HepG2 (cell line): ENCODE measurements around the gene EGR2. TPM values are rescaled to one million over a fixed set of nuclear protein-coding genes. Genes with fewer than 3 reads are reported as not detected.

Source experiments
- ATAC-seq: fragments of 200-7000 bp; cut with Tn5 transposase; 3 replicates; pipeline ENCODE4 v1.9.1; 2020; ENCODE audit warnings: mild to moderate bottlenecking, moderate library complexity
- BruUV-seq: library from RNA; stranded (reverse); fragments of 400-500 nt; replicated peaks from 2 replicates; lab custom pipeline; 2021; lab: Mats Ljungman, UMichigan
- CTCF ChIA-PET: fragments of 300-600 bp; formaldehyde crosslinking; extraction: SDS; loops from one replicate; lab custom pipeline; 2021; ENCODE audit warnings: low total read pairs, inconsistent platforms, low intra/inter-chr PET ratio; lab: Yijun Ruan, JAX
- POLR2A ChIA-PET: fragments of 350-600 bp; sonication (Branson Sonifier 250); formaldehyde crosslinking; loops from one replicate; lab custom pipeline; 2020; ENCODE audit warnings: antibody characterized with exemption, inconsistent platforms; lab: Yijun Ruan, JAX
- DNase-seq: peaks from one replicate; pipeline ENCODE4 v3.0.0-alpha.2; 2015; ENCODE audit warnings: low spot score
- FAIRE-seq: peaks from 3 replicates; lab custom pipeline; 2011; peaks lifted over from hg19 to GRCh38; lab: Jason Lieb, UNC
- H2AFZ ChIP-seq: one replicate; pipeline ENCODE4 v1.6.1; 2011; ENCODE audit warnings: low read length, inconsistent platforms
- H3K27ac ChIP-seq: fragments of 300-600 bp; 3 replicates; pipeline ENCODE4 v1.8.0; 2011; ENCODE audit warnings: mixed run types, mild to moderate bottlenecking, mixed read lengths, low read length, inconsistent platforms; ENCODE audit not compliant: insufficient read depth; ENCODE audit errors: extremely low read length
- H3K27me3 ChIP-seq, 2 experiments: fragments of 200-600 bp in 1 of 2; 2 replicates in 1 of 2; 3 replicates in 1 of 2; pipeline versions ENCODE4 v1.6.0 to v1.8.0; 2011; ENCODE audit warnings: low read length in 2 of 2, mild to moderate bottlenecking in 2 of 2, moderate library complexity in 2 of 2, inconsistent platforms in 1 of 2; ENCODE audit not compliant: insufficient read depth in 2 of 2, control insufficient read depth in 1 of 2
- H3K36me3 ChIP-seq, 2 experiments: fragments of 200-600 bp in 1 of 2; replicated peaks in 1 of 2; 2 replicates in 1 of 2; 3 replicates in 1 of 2; pipeline versions ENCODE4 v1.5.1 to v1.8.0; 2011; ENCODE audit warnings: low read length in 2 of 2, inconsistent platforms in 1 of 2; ENCODE audit not compliant: insufficient read depth in 2 of 2, control insufficient read depth in 1 of 2
- H3K4me1 ChIP-seq: 2 replicates; pipeline ENCODE4 v1.5.1; 2012; ENCODE audit warnings: low read length, inconsistent platforms; ENCODE audit not compliant: insufficient read depth
- H3K4me2 ChIP-seq: 2 replicates; pipeline ENCODE4 v1.6.0; 2011; ENCODE audit warnings: low read depth, low read length, inconsistent platforms
- H3K4me3 ChIP-seq, 3 experiments: fragments of 200-600 bp in 1 of 3; sonication (generic), shearing (Covaris generic) in 1 of 3; replicated peaks in 1 of 3; 2 replicates each; pipeline ENCODE4 v1.5.1; 2011 to 2016; ENCODE audit warnings: low read length in 3 of 3, inconsistent platforms in 2 of 3, low read depth in 2 of 3, mild to moderate bottlenecking in 2 of 3, control low read depth in 1 of 3, mixed read lengths in 1 of 3; ENCODE audit not compliant: insufficient read depth in 1 of 3
- H3K79me2 ChIP-seq: one replicate; pipeline ENCODE4 v1.6.1; 2011; ENCODE audit warnings: low read length, inconsistent platforms; ENCODE audit not compliant: insufficient read depth
- H3K9ac ChIP-seq: 2 replicates; pipeline ENCODE4 v1.6.0; 2011; ENCODE audit warnings: mild to moderate bottlenecking, low read depth, low read length, inconsistent platforms; ENCODE audit not compliant: insufficient read depth
- H3K9me3 ChIP-seq: 2 replicates; pipeline ENCODE4 v1.5.1; 2012; ENCODE audit warnings: mild to moderate bottlenecking, low read length
- H4K20me1 ChIP-seq: 2 replicates; pipeline ENCODE4 v1.6.0; 2011; ENCODE audit warnings: inconsistent platforms, mild to moderate bottlenecking, low read length, moderate library complexity; ENCODE audit not compliant: insufficient read depth
- CSRNP1 ChIP-seq: sonication (generic); formaldehyde crosslinking; IDR thresholded peaks from 2 replicates; pipeline ENCODE4 v1.8.1; 2023; ENCODE audit warnings: mild to moderate bottlenecking, missing genetic modification reagents
- HMG20B ChIP-seq: conservative IDR thresholded peaks from 2 replicates; pipeline ENCODE4 v1.6.1; 2016; ENCODE audit warnings: missing genetic modification reagents, missing compliant biosample characterization
- HOXA5 ChIP-seq: sonication (generic); formaldehyde crosslinking; IDR thresholded peaks from 2 replicates; pipeline ENCODE4 v1.4.0; 2020; ENCODE audit warnings: missing genetic modification reagents
- LCORL ChIP-seq, 2 experiments: fragments of 450-650 bp in 1 of 2; sonication (generic) in 1 of 2; formaldehyde crosslinking in 1 of 2; IDR thresholded peaks; 2 replicates each; pipeline versions ENCODE4 v1.5.0 to v1.6.1; 2017 to 2020; ENCODE audit warnings: antibody characterized with exemption in 1 of 2, missing genetic modification reagents in 1 of 2
- REL ChIP-seq: sonication (generic); formaldehyde crosslinking; conservative IDR thresholded peaks from 2 replicates; pipeline ENCODE4 v1.8.0; 2022; ENCODE audit warnings: mild to moderate bottlenecking, missing genetic modification reagents, moderate library complexity
- REXO4 ChIP-seq: sonication (generic); formaldehyde crosslinking; IDR thresholded peaks from 2 replicates; pipeline ENCODE4 v1.8.0; 2022; ENCODE audit warnings: missing genetic modification reagents, mild to moderate bottlenecking, borderline replicate concordance
- TAF15 ChIP-seq: fragments of 200-400 bp; formaldehyde crosslinking; IDR thresholded peaks from one replicate; pipeline ENCODE4 v1.6.1; 2018; ENCODE audit warnings: mild to moderate bottlenecking, low read depth, low read length; ENCODE audit not compliant: poor library complexity, severe bottlenecking
- TEAD3 ChIP-seq: optimal IDR thresholded peaks from 2 replicates; pipeline ENCODE3; 2016; ENCODE audit warnings: borderline replicate concordance
- ZBTB46 ChIP-seq: sonication (generic); formaldehyde crosslinking; IDR thresholded peaks from 2 replicates; pipeline ENCODE4 v1.4.0; 2020; ENCODE audit warnings: mild to moderate bottlenecking, missing genetic modification reagents, borderline replicate concordance
- ZNF644 ChIP-seq: IDR thresholded peaks from 2 replicates; pipeline ENCODE4 v1.6.1; 2016; ENCODE audit warnings: low read depth
- ZSCAN25 ChIP-seq: sonication (generic); formaldehyde crosslinking; IDR thresholded peaks from 2 replicates; pipeline ENCODE4 v1.8.0; 2022; ENCODE audit warnings: mild to moderate bottlenecking, missing genetic modification reagents
- WGBS: methylation state at CpG from one replicate; pipeline ENCODE4 v1.1.6; 2017; ENCODE audit warnings: low lambda C conversion rate; 5-methylcytosine and 5-hydroxymethylcytosine counted together
- in situ Hi-C: cut with HindIII; loops from 2 replicates; pipeline ENCODE4 v1.10.0; 2017; ENCODE audit warnings: low pct_unique_long_range_greater_than_20kb; ENCODE audit not compliant: extremely low pct_ligation_motif_present
- intact Hi-C: fragments of 100-400 bp; cut with micrococcal nuclease; formaldehyde crosslinking; loops from one replicate; pipeline ENCODE4 v1.10.0; 2022; ENCODE audit not compliant: unreplicated experiment
- polyA plus RNA-seq, 8 experiments: library from polyadenylated mRNA; depleted of rRNA in 3 of 8; stranded (reverse) in 7 of 8; unstranded in 1 of 8; fragments of >200 nt; fragmentation: Illumina TruSeq in 4 of 8; extraction: Trizol in 4 of 8; gene quantifications; 2 replicates each; pipeline versions ENCODE4 v1.2.1 to v1.2.3, GENCODE V29; 2011 to 2016; ENCODE audit warnings: low read depth in 4 of 8, missing spikeins in 1 of 8, mixed read lengths in 1 of 8; ENCODE audit not compliant: insufficient read depth in 1 of 8
- total RNA-seq, 5 experiments: library from RNA; depleted of rRNA; stranded (reverse); fragments of >200 nt; fragmentation: Illumina TruSeq; extraction: Trizol; gene quantifications; 2 replicates each; pipeline ENCODE4 v1.2.3, GENCODE V29; 2016; ENCODE audit warnings: low read depth in 1 of 5
- TF ChIP-seq, protein P1 (sequence below), 2 experiments: fragments of 450-650 bp in 1 of 2; sonication (generic) in 1 of 2; formaldehyde crosslinking; IDR thresholded peaks; 2 replicates each; pipeline versions ENCODE4 v1.5.0 to v1.8.0; 2020 to 2022; ENCODE audit warnings: mild to moderate bottlenecking in 1 of 2, missing genetic modification reagents in 1 of 2
- TF ChIP-seq, protein P2 (sequence below): sonication (generic); formaldehyde crosslinking; IDR thresholded peaks from 2 replicates; pipeline ENCODE4 v1.4.0; 2020; ENCODE audit warnings: missing genetic modification reagents; ENCODE audit errors: not compliant biosample characterization

EGR2 gene
- total and polyA plus RNA-seq, 2 of the 13 experiments (the other 11 are each of a cell fraction or from before 2014, with no cell fraction given): 0.11 to 0.15 TPM

GRCh38 chr10:62764011-62764410 lies 52.2 kb downstream of the EGR2 start:
- no peak overlapping the region for H3K27ac ChIP-seq
- no TSS peak for BruUV-seq
- no peak overlapping the region for H2AFZ ChIP-seq
- ChIA-PET POLR2A (no interaction called here), CTCF (no interaction called here)
- no peaks in the 10 kb centered on the region for H3K4me1 ChIP-seq
- in situ Hi-C loops (no loop called here), intact Hi-C loops (no loop called here)
- FAIRE-seq (no peak), ATAC-seq (no peak), DNase-seq (no peak)
- 59% methylated on average over 4 of the region's 4 CpGs for WGBS
- no peaks in the 10 kb centered on the region for H3K9me3 ChIP-seq
- H3K79me2 ChIP-seq: no peaks in the 10 kb centered on the region
- H3K36me3 ChIP-seq: no peaks in the 10 kb centered on the region
- TF ChIP-seq HOXA5 (CRISPR knock-in tag): no peak
- TF ChIP-seq ZBTB46 (CRISPR knock-in tag): no peak
- no peak for TF ChIP-seq TAF15
- TF ChIP-seq REL (CRISPR knock-in tag): no peak
- no peak for TF ChIP-seq TEAD3 (CRISPR knock-in tag)
- TF ChIP-seq ZSCAN25: no peak
- TF ChIP-seq LCORL (IDR thresholded peaks at IDR 0.05): no peak
- no peak for TF ChIP-seq LCORL (CRISPR knock-in tag; IDR thresholded peaks at IDR 0.05)
- TF ChIP-seq, protein P1, sequence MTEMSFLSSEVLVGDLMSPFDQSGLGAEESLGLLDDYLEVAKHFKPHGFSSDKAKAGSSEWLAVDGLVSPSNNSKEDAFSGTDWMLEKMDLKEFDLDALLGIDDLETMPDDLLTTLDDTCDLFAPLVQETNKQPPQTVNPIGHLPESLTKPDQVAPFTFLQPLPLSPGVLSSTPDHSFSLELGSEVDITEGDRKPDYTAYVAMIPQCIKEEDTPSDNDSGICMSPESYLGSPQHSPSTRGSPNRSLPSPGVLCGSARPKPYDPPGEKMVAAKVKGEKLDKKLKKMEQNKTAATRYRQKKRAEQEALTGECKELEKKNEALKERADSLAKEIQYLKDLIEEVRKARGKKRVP (CRISPR knock-in tag; IDR thresholded peaks at IDR 0.05): no peak
- TF ChIP-seq, protein P2, sequence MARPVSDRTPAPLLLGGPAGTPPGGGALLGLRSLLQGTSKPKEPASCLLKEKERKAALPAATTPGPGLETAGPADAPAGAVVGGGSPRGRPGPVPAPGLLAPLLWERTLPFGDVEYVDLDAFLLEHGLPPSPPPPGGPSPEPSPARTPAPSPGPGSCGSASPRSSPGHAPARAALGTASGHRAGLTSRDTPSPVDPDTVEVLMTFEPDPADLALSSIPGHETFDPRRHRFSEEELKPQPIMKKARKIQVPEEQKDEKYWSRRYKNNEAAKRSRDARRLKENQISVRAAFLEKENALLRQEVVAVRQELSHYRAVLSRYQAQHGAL (CRISPR knock-in tag): no peak
- TF ChIP-seq REXO4 (CRISPR knock-in tag): no peak
- no peak for TF ChIP-seq CSRNP1 (CRISPR knock-in tag)
- no peak for TF ChIP-seq ZNF644 (CRISPR knock-in tag)
- no peak for TF ChIP-seq HMG20B
- H3K4me2 ChIP-seq: no peak overlapping the region
- no peak overlapping the region for H3K9ac ChIP-seq
- H3K27me3 ChIP-seq: no peaks in the 10 kb centered on the region
- H4K20me1 ChIP-seq: no peaks in the 10 kb centered on the region
- H3K4me3 ChIP-seq: no peak overlapping the region
